GM12878 (cell line): ENCODE results near the gene ADCK1.

Experiments
- CREB1 ChIP-seq: IDR thresholded peaks from 2 replicates; pipeline ENCODE4 v1.6.1; 2012; ENCODE audit warnings: low read depth, mild to moderate bottlenecking, inconsistent platforms
- EGR1 ChIP-seq, 2 experiments: IDR thresholded peaks; 1 replicate in 1 of 2; 2 replicates in 1 of 2; pipeline ENCODE4 v1.6.1; 2011 to 2012; ENCODE audit warnings: low read depth in 2 of 2, low read length in 2 of 2, borderline replicate concordance in 1 of 2, mild to moderate bottlenecking in 1 of 2, moderate library complexity in 1 of 2
- EZH2 ChIP-seq: IDR thresholded peaks from 2 replicates; pipeline ENCODE4 v1.6.1; 2012; ENCODE audit warnings: low read depth, mild to moderate bottlenecking, control low read depth, inconsistent platforms, low read length, borderline replicate concordance; ENCODE audit not compliant: control insufficient read depth
- HDAC2 ChIP-seq: fragments of 200-600 bp; sonication (generic); IDR thresholded peaks from 2 replicates; pipeline ENCODE4 v1.6.1; 2017
- PAX5 ChIP-seq: IDR thresholded peaks from 2 replicates; pipeline ENCODE4 v1.6.1; 2011; ENCODE audit warnings: low read depth, low read length, borderline replicate concordance
- POLR2A ChIP-seq: IDR thresholded peaks from 2 replicates; pipeline ENCODE4 v1.6.1; 2011; ENCODE audit warnings: low read depth, mild to moderate bottlenecking, low read length
- SP1 ChIP-seq: IDR thresholded peaks from one replicate; pipeline ENCODE4 v1.6.1; 2011; ENCODE audit warnings: low read depth, low read length
- SRF ChIP-seq, 2 experiments: IDR thresholded peaks; 2 replicates each; pipeline ENCODE4 v1.6.1; 2011; ENCODE audit warnings: low read depth in 2 of 2, low read length in 2 of 2, mild to moderate bottlenecking in 1 of 2, moderate library complexity in 1 of 2
- ZZZ3 ChIP-seq: IDR thresholded peaks from 2 replicates; pipeline ENCODE4 v1.6.1; 2011; ENCODE audit warnings: low read depth; ENCODE audit not compliant: control insufficient read depth, insufficient read length
- TF ChIP-seq, protein P1 (sequence below), 3 experiments: IDR thresholded peaks in 2 of 3; conservative IDR thresholded peaks in 1 of 3; 2 replicates each; pipeline ENCODE4 v1.5.1; 2011; ENCODE audit warnings: low read depth in 3 of 3, low read length in 3 of 3, mild to moderate bottlenecking in 3 of 3, control low read depth in 2 of 3, moderate library complexity in 2 of 3, inconsistent platforms in 1 of 3, mixed read lengths in 1 of 3; ENCODE audit not compliant: control insufficient read depth in 2 of 3, insufficient read depth in 1 of 3; ENCODE audit errors: extremely low read depth in 1 of 3
- TF ChIP-seq, protein P2 (sequence below): IDR thresholded peaks from 2 replicates; pipeline ENCODE4 v1.6.1; 2012; ENCODE audit warnings: low read depth, low read length, improper control_type of control experiment

DNA sequence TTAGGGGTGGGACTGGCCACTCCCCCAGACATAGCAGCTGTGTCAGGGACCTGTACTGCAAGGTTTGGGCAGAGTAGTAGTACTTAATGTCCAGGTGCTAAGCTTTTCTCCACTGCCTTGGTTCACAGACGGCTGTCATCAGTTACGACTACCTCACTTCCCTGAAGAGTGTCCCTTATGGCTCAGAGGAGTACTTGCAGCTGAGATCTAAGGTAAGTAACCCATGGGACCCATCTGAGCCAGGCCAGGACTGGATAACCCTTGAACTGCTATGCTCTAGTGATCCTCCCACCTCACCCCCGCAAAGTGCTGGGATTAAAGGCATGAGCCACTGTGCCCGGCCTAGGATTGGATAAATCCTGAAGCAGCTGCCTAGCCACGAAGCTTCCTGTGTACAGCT, 22.4 kb downstream of the ADCK1 start:
- TF ChIP-seq, protein P1, sequence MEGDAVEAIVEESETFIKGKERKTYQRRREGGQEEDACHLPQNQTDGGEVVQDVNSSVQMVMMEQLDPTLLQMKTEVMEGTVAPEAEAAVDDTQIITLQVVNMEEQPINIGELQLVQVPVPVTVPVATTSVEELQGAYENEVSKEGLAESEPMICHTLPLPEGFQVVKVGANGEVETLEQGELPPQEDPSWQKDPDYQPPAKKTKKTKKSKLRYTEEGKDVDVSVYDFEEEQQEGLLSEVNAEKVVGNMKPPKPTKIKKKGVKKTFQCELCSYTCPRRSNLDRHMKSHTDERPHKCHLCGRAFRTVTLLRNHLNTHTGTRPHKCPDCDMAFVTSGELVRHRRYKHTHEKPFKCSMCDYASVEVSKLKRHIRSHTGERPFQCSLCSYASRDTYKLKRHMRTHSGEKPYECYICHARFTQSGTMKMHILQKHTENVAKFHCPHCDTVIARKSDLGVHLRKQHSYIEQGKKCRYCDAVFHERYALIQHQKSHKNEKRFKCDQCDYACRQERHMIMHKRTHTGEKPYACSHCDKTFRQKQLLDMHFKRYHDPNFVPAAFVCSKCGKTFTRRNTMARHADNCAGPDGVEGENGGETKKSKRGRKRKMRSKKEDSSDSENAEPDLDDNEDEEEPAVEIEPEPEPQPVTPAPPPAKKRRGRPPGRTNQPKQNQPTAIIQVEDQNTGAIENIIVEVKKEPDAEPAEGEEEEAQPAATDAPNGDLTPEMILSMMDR (IDR thresholded peaks at IDR 0.05 in 2 of 3, conservative IDR thresholded peaks at IDR 0.05 in 1 of 3; ENCODE audit: control insufficient read depth in 2 of 3, extremely low read depth in 1 of 3, insufficient read depth in 1 of 3, low read depth in 3 of 3, low read length in 3 of 3), result no peak
- TF ChIP-seq POLR2A (no peak), EGR1 (IDR thresholded peaks at IDR 0.05; ENCODE audit: borderline replicate concordance in 1 of 2, low read depth in 2 of 2, low read length in 2 of 2) (no peak), CREB1 (no peak), SRF (IDR thresholded peaks at IDR 0.05; ENCODE audit: low read depth in 2 of 2, low read length in 2 of 2) (no peak), HDAC2 (no peak), SP1 (no peak), ZZZ3 (no peak), PAX5 (no peak), EZH2 (no peak)
- TF ChIP-seq, protein P2, sequence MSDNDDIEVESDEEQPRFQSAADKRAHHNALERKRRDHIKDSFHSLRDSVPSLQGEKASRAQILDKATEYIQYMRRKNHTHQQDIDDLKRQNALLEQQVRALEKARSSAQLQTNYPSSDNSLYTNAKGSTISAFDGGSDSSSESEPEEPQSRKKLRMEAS, result no peak
